Posterior cingulate gyrus (tissue), 11 donors: ENCODE data around the gene IER2.
"Not testable (repeated sequence)": the region's sequence is repeated elsewhere in the genome, so short reads cannot be mapped to it uniquely, and the experiment has no call there.

ENCODE experiments used
- DNase-seq, 10 donors: peaks; one replicate each; pipeline versions ENCODE4 v3.0.0 to v3.0.0-alpha.2; 2020 to 2021; ENCODE audit warnings: mixed read lengths in 3 of 10
- intact Hi-C: fragments of 100-400 bp; cut with DNase I; formaldehyde crosslinking; loops from one replicate; pipeline ENCODE4 v1.15.1; 2023

The IER2 gene

DNA sequence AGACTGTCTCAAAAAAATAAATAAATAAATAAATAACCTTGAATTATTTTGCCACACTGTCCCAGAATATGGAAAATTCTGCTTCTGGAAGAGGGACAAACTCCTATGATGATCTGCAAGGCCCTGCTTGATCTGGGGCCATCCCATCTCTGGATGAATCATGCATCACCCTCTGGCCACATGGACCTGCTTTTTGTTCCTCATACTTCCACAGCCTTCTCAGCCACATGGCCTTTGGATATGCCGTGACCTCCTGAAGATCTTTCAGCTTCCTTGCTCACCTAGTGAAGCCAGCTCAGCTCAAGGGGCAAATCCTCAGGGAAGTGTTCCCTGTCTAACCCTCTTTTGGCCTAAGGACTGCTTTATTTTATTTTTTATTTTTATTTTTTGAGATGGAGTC, 10.3 kb downstream of the IER2 start:
- no peak for DNase-seq
- intact Hi-C loops: no loop called here

DNA sequence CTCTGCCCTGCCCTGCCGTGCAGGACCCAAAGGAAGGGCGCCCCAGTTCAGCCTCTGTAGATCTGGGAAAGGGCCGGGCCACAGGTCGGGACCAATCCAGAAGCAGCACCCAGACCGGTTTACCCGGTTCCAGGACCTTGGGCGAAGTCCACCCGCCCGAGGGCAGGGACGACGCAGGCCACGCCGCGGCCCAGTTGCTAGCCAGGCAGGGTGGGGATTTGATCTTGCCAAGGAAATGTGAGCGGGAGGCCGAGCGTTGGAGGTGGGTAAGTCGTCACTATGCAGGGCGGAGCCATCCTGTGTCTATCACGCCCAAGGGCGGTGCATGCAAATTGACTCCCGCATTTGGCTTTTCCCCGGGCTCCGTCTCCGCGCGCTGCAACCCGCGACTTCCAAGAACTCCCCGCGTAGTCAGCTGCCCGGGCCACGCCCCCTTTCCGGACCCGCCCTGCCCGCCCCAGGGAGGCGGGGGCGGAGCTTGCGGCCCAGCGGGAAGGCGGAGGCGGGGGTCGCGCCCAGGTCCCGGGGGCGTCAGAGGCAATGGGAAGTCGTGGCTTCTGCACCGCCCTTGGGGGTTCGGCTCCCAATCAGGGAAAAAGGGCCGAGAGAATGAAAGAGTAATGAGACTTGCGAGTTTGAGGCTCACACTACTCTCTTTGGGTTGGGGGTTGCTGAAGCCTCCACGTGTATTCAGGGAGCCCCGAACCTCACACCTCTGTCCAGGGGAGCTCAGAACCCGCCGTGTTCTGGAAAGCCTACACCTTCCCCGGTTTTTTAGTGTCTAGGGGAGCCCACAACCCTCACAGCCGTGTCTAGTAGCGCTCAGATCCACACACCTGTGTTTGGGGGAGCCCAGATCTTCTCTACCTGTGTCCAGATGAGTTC, 12.8 kb downstream of the IER2 start:
- DNase-seq: peak; percentile 82 to 99 (median 89)
- intact Hi-C loops: no loop called here

DNA sequence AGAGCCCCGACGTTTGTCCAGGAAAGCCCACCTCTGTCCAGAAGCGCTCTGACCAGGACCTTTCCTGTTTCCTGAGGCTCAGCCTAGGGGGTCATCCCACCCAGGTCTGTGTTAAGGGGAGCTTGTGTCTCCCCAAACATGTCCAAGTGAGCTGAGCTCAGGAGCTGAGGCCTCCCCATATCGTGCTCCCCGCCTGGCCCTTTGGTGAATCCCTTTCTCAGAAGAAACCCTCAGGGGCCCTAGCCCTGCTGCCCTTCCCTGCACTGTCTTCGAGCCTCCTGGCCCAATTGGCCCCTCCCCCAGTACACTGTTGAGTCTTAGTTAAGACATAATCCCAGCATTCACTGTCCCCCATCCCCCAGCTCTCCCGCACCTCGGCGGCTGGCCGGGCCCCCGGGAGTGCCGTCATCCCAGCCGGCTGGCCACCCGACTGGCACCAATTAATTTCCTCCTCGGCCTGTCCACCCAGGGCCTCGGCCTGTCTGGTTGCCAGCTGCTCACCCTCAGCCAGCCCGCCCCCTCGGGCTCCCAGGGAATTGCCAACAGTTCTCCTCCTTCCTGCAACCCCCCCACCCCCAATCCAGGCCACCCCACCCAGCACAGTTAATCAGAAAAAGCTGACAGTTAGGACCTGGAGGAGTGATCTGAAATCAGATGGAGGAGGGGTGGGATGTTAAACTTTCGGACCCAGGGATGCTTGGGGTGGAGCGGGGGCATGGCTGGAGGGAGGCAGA, 13.6 kb downstream of the IER2 start:
- intact Hi-C loops: no loop called here
- DNase-seq: peak in 5 of 10 donors; percentile 37 to 91 (median 46)

DNA sequence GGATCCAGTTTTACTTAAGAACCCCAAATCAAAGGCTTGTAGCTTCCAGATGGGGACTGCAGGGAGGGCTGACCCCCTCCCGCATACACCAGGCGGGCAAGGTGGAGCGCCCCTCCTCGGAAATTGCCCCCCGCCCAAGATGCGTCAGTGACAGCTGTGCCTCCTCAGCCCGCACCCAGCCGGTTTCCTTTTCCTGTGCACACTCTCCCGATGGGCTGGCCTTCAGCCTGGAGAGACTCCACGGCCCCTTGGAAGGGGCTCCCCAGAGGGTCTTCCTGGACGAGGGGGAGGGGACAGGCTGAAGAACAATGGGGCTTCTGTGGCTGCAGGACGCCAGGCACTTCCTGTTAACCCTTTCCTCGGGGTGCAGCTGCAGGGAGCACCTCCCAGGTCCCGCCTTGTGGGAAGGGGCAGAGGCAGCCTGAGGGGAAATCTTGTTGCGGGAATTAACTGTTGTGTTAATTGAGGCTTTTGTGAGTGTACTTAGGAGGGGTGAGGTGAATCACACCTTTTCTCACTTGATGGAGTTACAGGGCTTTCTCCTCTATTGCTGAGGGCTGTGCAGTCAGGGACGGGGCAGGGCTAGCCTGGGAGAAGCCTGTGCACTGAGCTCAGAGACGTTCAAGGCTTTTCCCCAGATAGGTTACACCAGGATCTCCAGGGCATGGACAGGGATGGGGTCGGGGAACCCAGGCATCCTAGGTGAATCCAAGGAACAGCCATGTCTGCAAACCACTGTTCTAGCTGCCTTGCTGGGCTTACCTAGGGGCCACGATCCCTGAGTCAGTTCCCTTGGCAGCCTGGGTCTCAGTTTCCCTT, 14.3 kb downstream of the IER2 start:
- peak in 3 of 10 donors; percentile 27 to 86 (median 38) for DNase-seq
- intact Hi-C loops: no loop called here

DNA sequence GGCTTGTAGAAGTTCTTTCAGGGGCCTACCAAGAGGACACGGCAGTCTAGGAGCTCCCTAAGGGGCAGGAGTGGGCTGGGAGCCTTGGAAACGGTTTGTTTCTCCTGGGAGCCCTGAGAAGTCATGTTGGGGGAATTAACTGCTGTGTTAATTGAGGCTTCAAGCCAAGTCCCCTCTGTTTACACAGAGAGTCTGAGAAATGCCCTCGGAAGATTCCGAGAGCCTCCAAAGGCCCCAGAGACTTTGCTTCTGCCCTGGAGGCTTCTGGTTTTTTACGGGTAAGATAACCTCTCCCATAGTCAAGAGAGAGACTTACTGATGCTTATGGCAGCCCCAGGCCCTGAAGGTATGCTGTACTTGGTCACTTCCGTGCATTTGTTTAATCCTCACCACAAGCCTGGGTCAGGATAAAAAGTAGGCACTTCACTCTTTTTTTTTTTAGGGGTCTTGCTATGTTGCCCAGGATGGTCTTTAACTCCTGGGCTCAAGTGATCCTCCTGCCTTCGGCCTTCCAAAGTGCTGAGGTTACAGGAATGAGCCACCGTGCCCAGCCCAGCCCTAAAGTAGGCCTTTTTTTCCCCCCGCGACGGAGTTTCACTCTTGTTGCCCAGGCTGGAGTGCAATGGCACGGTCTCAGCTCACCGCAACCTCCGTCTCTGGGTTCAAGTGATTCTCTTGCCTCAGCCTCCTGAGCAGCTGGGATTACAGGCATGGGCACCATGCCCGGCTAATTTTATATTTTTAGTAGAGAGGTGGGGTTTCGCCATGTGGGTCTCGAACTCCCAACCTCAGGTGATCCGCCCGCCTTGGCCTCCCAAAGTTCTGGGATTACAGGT, 15.2 kb downstream of the IER2 start:
- DNase-seq: no peak
- intact Hi-C loops: no loop called here

DNA sequence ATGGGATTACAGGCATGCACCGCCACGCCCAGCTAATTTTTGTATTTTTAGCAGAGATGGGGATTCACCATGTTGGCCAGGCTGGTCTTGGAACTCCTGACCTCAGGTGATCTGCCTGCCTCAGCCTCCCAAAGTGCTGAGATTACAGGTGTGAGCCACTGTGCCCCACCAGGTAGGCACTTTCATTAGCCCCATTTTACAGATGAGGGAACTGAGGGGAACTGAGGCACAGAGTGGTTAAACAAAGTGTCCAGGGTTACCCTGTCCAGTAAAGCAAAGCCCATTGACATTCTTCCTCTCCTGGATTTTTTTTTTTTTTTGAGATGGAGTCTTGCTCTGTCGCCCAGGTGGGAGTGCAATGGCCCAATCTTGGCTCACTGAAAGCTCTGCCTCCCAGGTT, 15.9 kb downstream of the IER2 start:
- DNase-seq, intact Hi-C loops: not testable (repeated sequence)

DNA sequence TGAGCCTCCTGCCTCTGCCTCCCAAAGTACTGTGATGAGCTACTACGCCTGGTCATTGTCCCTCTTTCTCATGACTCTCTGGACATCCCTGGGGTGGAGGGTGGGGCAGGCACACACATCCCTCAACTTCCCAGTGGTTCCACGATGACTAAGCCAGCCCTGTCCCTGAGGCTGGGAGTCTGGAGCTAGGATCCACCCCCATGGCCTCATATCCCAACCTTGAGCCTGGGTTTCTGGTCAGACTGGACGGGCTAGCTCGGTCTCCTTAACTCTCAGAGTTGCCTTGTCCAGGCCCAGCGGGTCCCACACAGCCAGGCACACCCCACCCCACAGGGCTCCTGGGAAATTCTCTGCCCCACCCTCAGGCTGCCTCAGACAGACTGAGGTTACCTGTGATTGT, 19.6 kb downstream of the IER2 start:
- DNase-seq: no peak
- intact Hi-C loops: no loop called here

DNA sequence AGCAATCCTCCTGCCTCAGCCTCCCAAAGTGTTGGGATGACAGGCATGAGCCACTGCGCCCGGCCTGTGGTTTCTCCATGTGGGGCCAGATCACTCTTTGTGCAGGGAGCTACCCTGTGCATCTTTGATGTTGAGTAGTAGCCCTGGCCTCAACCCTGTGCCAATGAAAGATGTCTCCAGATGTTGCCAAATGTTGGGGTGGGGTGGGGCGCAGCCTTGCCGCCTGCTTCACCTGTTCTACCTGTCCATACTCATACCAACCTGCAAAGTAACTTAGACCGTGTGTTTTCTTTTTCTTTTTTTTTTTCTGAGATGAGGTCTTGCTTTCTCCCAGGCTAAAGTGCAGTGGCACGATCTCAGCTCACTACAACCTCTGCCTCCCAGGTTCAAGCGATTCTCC, 20.9 kb downstream of the IER2 start:
- no peak for DNase-seq
- intact Hi-C loops: no loop called here

DNA sequence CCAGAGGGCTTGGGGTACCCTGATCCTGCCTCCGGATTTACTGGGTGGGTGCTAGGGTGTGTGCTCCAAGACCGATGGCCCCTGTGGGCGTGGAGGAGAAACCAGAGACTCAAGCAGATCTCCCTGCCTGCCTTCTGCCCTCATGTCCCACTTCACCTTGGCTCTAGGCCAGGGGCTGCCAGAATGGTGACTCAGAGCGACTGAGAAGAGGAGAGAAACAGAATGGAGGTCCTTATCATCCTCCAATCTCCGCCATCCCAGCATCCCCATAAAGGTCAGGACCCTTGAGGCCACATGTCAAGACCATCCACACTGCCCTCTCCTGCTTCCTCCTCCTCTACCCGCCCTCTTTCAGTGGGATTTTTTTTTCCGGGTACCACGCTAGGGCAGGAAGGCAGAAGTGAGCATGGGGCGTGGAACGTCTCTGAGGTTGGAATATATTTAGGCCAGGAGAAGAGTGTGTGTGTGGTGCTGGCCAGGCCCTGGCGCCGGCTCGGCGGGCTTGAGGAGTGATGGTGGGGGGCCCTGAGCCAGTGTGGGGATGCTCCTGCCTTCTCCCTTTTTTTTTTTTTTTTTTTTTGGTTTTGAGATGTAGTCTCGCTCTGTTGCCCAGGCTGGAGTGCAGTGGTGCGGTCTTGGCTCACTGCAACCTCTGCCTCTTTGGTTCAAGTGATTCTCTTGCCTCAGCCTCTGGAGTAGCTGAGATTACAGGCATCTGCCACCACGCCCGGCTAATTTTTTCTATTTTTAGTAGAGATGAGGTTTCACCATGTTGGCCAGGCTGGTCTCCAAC, 22.3 kb downstream of the IER2 start:
- intact Hi-C loops: no loop called here

DNA sequence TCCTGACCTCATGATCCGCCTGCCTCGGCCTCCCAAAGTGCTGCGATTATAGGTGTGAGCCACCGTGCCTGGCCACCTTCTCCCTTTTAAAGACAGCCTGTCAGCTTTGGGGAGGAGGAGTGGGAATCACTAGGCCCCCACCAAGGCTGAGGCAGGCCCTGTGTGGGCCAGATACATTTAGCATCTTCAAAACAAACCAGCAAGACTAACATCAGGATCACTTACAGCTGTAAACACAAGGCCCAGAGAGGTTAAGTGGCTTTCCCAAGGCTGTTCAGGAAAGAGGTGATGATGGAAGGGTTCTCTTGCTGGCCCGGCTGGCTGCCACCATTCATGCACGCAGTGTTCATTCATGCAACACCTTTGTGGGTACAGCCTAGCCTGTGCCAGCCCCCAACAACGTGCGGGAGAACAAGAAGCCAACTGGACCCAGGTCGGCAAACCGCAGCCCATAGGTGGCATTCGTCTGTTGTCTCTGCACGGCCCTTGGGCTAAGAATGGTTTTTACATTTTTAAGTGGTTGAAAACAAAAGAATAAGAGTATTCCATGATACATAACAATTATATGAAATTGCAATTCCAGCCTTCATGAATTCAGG, 23.0 kb downstream of the IER2 start:
- no peak for DNase-seq
- intact Hi-C loops: no loop called here

More for the DNA sequence above, 22.3 kb downstream of the IER2 start:
- DNase-seq: peak in 2 of 10 donors; percentile 40 to 47

DNA sequence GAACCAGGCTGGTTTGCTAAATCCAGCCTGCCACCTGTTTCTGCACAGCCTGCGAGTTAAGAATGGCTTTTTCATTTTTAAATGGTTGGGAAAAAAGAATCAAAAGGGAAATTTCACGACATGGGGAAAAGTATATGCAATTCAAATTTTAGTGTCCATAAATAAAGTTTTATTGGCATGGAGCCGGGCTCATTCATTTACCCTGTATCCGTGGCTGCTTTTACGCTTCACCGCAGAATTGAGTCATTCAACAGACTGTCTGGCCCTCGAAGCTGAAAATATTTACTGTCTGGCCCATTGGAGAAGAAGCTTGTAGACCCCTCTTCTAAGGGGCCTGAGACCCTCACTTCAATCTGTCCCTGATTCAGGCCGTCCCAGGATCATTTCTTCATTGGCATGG, 26.1 kb downstream of the IER2 start:
- no peak for DNase-seq
- intact Hi-C loops: no loop called here

DNA sequence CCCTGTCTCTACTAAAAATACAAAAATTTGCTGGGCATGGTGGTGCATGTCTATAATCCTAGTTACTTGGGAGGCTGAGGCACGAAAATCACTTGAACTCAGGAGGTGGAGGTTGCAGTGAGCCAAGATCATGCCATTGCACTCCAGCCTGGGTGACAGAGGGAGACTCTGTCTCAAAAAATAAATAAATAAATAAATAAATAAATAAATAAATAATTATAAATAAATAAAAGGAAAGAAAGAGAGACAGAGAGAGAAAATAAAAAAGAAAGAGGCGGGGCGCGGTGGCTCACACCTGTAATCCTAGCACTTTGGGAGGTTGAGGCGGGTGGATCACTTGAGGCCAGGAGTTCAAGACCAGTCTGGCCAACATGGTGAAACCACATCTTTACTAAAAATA, 27.4 kb downstream of the IER2 start:
- intact Hi-C loops, DNase-seq: not testable (repeated sequence)

DNA sequence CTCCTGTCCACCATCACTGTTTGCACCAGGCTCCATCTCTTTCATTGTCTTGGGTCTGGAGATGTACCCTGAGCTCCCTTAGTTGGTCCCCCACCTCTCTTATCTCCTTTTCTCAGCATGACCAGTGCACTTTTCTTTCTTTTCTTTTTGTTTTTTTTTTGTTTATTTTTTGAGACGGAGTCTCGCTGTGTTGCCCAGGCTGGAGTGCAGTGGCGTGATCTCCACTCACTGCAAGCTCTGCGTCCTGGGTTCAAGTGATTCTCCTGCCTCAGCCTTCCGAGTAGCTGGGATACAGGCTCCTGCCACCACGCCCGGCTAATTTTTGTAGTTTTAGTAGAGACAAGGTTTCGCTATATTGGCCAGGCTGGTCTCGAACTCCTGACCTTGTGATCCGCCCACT, 28.1 kb downstream of the IER2 start:
- intact Hi-C loops, DNase-seq: not testable (repeated sequence)

DNA sequence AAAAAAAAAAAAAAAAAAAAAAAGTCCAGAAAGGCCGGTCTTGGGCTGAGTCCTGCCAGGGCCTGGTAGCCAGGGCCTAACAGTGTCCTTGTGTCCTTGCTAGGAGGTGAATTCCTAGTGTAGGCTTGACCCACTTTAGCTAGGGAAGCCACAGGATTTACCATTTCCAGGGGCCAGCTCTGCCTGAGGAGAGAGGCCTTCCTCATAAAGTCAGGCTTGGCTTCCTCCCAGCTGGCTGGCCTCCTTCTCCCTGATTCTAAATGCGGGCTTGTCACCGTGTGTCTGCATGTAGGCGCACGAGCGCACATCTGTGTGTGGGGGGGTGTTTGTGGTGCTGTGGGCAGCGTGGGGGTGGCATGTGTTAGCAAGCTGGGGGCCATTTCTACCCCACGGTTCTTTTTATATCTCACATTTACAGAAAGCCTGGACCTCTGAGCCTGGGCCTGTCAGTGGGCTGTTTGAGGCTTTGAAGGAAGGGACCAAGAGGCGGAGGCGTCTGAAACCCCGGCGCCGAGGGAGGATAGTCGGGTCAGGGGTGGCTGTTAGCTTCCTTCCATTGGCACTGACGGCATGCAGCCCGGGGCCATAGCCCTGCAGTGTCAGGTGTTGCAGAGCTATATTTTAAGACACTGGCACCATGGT, 31.7 kb downstream of the IER2 start:
- intact Hi-C loops: no loop called here

DNA sequence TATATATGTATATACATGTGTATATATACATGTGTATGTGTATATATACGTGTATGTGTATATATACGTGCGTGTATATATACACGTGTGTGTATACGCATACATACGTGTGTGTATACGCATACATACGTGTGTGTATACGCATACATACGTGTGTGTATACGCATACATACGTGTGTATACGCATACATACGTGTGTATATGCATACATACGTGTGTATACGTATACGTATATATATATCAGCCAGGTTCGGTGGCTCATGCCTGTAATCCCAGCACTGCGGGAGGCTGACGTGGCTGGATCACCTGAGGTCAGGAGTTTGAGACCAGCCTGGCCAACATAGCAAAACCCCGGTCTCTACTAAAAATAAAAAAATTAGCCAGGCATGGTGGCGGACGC, 34.7 kb downstream of the IER2 start:
- intact Hi-C loops, DNase-seq: not testable (repeated sequence)

More for the DNA sequence above, 31.7 kb downstream of the IER2 start:
- DNase-seq: peak; percentile 39 to 95 (median 68)

DNA sequence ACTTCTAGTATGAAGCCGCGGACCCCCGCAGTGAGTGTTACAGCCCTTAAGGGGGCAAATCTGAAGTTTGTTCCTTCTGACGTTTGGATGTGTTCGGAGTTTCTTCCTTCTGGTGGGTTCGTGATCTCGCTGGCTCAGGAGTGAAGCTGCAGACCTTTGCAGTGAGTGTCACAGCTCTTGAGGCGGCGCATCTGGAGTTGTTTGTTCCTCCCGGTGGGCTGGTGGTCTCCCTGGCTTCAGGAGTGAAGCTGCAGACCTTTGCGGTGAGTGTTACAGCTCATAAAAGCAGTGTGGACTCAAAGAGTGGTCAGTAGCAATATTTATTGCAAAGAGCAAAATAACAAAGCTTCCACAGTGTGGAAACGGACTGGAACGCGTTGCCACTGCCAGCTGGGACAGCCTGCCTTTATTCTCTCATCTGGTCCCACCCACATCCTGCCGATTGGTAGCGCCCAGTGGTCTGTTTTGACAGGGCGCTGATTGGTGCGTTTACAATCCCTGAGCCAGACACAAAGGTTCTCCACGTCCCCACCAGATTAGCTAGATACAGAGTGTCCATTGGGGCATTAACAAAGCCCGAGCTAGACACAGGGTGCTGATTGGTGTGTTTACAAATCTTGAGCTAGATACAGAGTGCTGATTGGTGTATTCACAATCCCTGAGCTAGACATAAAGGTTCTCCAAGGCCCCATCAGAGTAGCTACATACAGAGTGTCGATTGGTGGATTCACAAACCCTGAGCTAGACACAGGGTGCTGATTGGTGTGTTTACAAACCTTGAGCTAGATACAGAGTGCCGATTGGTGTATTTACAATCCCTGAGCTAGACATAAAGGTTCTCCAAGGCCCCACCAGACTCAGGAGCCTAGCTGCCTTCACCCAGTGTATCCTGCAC, 35.8 kb downstream of the IER2 start:
- peak in 2 of 10 donors; percentile 31 to 35 for DNase-seq
- intact Hi-C loops: not testable (repeated sequence)

DNA sequence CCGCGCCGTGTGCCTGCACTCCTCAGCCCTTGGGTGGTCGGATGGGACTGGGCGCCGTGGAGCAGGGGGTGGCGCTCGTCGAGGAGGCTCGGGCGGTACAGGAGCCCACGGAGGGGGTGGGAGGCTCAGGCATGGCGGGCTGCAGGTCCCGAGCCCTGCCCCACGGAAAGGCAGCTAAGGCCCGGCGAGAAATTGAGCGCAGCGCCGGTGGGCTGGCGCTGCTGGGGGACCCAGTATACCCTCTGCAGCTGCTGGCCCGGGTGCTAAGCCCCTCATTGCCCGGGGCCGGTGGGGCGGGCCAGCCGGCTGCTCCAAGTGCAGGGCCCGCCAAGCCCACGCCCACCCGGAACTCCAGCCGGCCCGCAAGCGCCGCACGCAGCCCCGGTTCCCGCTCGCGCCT, 36.5 kb downstream of the IER2 start:
- DNase-seq, intact Hi-C loops: not testable (repeated sequence)
